Measurements from ENCODE around the gene MET.

DNA sequence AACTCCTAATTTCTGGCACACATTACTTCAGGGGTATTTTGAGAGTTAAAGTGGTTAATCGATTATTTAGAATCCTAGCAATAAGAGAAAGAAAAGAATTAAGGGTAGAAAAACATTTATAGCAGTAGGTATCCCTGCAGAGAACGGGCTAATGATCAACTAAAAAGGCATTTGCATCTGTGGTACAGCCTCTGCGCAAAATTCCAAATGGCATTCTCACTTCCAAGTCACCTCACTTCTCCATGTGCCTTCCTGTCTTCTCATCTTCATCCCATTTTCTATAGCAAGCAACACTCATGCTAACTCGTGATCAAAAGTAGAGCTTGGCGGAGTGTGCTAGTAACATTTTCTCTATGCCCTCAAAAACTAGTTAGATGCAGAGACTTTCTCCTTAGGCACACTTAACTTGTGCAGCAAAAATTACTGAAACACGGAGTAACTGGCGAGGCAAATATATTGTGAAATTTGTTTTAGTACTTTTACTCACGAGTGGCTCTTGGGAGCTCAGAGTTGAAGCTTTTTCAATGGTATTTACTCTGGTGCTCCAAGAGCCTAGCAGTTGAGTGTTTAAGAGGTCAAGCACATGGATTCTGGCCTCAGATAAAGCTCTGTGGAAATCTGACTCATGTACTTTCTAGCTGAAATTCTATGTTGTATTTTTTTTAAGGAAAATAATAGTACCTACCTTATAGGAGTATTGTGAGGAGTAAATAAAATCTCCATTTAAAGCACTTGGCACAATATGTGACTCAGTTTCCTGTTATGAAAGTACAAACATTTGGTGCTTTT lies 65.1 kb downstream of the MET start:
- TF ChIP-seq, protein P1, sequence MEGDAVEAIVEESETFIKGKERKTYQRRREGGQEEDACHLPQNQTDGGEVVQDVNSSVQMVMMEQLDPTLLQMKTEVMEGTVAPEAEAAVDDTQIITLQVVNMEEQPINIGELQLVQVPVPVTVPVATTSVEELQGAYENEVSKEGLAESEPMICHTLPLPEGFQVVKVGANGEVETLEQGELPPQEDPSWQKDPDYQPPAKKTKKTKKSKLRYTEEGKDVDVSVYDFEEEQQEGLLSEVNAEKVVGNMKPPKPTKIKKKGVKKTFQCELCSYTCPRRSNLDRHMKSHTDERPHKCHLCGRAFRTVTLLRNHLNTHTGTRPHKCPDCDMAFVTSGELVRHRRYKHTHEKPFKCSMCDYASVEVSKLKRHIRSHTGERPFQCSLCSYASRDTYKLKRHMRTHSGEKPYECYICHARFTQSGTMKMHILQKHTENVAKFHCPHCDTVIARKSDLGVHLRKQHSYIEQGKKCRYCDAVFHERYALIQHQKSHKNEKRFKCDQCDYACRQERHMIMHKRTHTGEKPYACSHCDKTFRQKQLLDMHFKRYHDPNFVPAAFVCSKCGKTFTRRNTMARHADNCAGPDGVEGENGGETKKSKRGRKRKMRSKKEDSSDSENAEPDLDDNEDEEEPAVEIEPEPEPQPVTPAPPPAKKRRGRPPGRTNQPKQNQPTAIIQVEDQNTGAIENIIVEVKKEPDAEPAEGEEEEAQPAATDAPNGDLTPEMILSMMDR (IDR thresholded peaks at IDR 0.05), result no peak
- TF ChIP-seq POLR2A (IDR thresholded peaks at IDR 0.05), result no peak
